ENCODE measurements around the gene PRR29.

Gene PRR29

DNA sequence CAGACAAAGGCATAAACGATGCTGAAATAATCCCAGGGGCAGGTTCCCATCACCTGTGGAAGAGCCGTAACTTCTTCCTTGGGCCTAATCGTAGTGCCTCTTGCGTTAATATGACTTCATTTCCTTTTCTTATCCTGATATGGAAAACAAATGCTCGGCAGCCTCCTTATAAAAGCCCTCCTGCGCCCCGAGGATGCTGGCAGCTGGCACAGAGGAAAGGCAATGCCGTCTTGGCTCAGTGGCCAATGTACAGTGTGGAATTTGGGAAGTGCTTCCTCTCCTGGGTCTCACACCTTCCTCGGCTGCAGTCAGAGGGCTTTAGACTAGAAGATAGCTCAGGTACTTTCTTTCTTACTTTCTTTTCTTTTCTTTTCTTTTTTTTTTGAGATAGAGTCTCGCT is 28.9 kb upstream of the PRR29 start:
- Histone ChIP-seq H3K27me3 (ENCODE audit: insufficient read depth, poor library complexity, severe bottlenecking) (no peaks in the 10 kb centered on the region), H3K4me3 (replicated peaks; ENCODE audit: insufficient read depth, low read length) (no peak overlapping the region), H3K27ac (replicated peaks) (no peak overlapping the region)
- DNase-seq (ENCODE audit: low read depth in 1 of 2, low spot score in 1 of 2), result no peak
- TF ChIP-seq POLR2AphosphoS5 (IDR thresholded peaks at IDR 0.05; ENCODE audit: low read depth) (no peak), GABPA (IDR thresholded peaks at IDR 0.05; ENCODE audit: low read depth) (no peak), SPI1 (IDR thresholded peaks at IDR 0.05; ENCODE audit: borderline replicate concordance, low read depth) (no peak)
- TF ChIP-seq, protein P1, sequence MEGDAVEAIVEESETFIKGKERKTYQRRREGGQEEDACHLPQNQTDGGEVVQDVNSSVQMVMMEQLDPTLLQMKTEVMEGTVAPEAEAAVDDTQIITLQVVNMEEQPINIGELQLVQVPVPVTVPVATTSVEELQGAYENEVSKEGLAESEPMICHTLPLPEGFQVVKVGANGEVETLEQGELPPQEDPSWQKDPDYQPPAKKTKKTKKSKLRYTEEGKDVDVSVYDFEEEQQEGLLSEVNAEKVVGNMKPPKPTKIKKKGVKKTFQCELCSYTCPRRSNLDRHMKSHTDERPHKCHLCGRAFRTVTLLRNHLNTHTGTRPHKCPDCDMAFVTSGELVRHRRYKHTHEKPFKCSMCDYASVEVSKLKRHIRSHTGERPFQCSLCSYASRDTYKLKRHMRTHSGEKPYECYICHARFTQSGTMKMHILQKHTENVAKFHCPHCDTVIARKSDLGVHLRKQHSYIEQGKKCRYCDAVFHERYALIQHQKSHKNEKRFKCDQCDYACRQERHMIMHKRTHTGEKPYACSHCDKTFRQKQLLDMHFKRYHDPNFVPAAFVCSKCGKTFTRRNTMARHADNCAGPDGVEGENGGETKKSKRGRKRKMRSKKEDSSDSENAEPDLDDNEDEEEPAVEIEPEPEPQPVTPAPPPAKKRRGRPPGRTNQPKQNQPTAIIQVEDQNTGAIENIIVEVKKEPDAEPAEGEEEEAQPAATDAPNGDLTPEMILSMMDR (IDR thresholded peaks at IDR 0.05; ENCODE audit: insufficient read depth, low read length), result no peak
- TF ChIP-seq, protein P2, sequence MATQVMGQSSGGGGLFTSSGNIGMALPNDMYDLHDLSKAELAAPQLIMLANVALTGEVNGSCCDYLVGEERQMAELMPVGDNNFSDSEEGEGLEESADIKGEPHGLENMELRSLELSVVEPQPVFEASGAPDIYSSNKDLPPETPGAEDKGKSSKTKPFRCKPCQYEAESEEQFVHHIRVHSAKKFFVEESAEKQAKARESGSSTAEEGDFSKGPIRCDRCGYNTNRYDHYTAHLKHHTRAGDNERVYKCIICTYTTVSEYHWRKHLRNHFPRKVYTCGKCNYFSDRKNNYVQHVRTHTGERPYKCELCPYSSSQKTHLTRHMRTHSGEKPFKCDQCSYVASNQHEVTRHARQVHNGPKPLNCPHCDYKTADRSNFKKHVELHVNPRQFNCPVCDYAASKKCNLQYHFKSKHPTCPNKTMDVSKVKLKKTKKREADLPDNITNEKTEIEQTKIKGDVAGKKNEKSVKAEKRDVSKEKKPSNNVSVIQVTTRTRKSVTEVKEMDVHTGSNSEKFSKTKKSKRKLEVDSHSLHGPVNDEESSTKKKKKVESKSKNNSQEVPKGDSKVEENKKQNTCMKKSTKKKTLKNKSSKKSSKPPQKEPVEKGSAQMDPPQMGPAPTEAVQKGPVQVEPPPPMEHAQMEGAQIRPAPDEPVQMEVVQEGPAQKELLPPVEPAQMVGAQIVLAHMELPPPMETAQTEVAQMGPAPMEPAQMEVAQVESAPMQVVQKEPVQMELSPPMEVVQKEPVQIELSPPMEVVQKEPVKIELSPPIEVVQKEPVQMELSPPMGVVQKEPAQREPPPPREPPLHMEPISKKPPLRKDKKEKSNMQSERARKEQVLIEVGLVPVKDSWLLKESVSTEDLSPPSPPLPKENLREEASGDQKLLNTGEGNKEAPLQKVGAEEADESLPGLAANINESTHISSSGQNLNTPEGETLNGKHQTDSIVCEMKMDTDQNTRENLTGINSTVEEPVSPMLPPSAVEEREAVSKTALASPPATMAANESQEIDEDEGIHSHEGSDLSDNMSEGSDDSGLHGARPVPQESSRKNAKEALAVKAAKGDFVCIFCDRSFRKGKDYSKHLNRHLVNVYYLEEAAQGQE (IDR thresholded peaks at IDR 0.05; ENCODE audit: insufficient replicate concordance, low read depth), result no peak

DNA sequence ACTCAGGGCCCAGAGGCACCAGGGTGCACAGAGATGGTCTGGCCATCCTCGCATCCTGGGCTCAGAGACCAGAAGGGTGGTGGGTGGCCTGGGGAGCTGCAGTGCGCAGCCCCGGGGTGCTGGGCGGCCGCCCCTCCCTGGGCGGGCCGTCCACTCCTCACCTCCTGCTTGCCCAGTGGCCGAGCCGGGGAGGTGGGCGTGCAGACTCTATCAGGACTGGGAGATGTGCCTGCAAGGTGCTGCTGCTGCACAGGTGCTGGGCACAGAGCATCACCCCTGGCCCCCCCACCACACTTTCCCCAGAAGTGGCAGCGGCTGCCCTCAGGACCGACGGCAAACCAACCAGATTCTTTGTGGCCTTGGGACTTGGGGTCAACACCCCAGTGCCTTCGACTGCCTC is 25.4 kb upstream of the PRR29 start, which contains the start of gene SCN4A:
Gene SCN4A, minus strand, starts transcription at position 123 of the 400 bp plus-strand sequence. Its CDS starts 77 bp downstream, at position 46.
- TF ChIP-seq GABPA (IDR thresholded peaks at IDR 0.05; ENCODE audit: low read depth) (no peak), POLR2AphosphoS5 (IDR thresholded peaks at IDR 0.05; ENCODE audit: low read depth) (no peak)
- DNase-seq (ENCODE audit: low read depth in 1 of 2, low spot score in 1 of 2), result no peak
- Histone ChIP-seq H3K27me3 (ENCODE audit: insufficient read depth, poor library complexity, severe bottlenecking) (no peaks in the 10 kb centered on the region), H3K4me3 (replicated peaks; ENCODE audit: insufficient read depth, low read length) (no peak within 1 kb of the TSS), H3K27ac (replicated peaks) (no peak within 1 kb of the TSS)

DNA sequence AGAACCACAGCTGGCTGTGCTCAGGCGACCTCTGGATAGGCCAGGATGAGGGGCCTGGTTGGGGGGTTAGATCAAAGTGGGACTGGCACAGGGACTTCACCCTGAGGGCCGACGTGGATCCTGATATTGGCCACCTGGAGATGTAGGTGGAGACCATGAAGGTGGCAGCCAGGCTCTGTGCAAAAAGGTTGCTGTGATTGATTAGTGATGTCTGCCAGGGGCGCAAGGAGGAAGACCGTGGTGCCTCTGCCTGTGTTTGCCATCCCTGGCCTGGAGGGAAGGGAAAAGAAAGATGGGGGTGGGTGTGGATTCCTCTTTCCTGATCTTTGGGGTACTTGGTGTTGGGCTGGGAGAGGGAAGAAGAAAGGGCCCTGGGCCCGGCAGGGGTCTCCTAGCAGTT is 24.9 kb upstream of the PRR29 start:
- TF ChIP-seq GABPA (IDR thresholded peaks at IDR 0.05; ENCODE audit: low read depth) (no peak), POLR2AphosphoS5 (IDR thresholded peaks at IDR 0.05; ENCODE audit: low read depth) (no peak), SPI1 (IDR thresholded peaks at IDR 0.05; ENCODE audit: borderline replicate concordance, low read depth) (no peak)
- TF ChIP-seq, protein P2 (IDR thresholded peaks at IDR 0.05; ENCODE audit: insufficient replicate concordance, low read depth), result no peak
- TF ChIP-seq, protein P1 (IDR thresholded peaks at IDR 0.05; ENCODE audit: insufficient read depth, low read length), result no peak
- no peak overlapping the region for H3K27ac ChIP-seq (replicated peaks)
- no peak overlapping the region for H3K4me3 ChIP-seq (replicated peaks; ENCODE audit: insufficient read depth, low read length)
- H3K27me3 ChIP-seq (ENCODE audit: insufficient read depth, poor library complexity, severe bottlenecking), result no peaks in the 10 kb centered on the region
- no peak for DNase-seq (ENCODE audit: low read depth in 1 of 2, low spot score in 1 of 2)

DNA sequence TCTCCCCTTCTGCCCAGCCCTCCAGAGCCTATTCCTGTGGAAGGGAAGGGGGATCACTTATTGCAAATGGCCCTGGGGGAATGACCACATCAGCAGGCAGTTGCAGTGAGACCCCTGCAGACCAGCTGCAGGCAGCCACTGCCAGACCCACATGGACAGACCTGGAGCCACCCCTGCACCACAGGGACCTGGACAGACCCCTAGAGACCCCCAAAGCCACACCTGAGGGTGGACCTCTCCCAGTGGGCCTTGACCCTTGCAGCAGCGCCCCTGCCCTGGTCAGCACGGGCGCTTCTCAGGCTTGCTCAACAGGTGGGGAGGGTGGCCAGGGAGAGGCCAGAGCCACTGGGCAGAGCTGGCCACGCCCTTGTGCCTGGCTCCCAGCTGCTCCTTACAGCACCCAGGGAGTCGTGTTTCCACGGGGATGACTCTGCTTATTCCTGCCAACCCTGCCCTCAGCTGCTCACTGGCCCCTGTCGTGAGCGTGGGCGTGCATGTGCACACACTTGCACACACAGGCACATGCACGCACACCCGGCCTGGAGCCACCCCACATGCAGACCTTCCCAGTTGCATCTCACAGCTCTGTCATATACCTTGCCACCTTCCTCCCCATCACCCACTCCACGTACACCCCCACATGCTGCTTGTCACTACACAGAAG is 24.1 kb upstream of the PRR29 start:
- no peaks in the 10 kb centered on the region for H3K27me3 ChIP-seq (ENCODE audit: insufficient read depth, poor library complexity, severe bottlenecking)
- DNase-seq (ENCODE audit: low read depth in 1 of 2, low spot score in 1 of 2), result no peak
- no peak overlapping the region for H3K4me3 ChIP-seq (replicated peaks; ENCODE audit: insufficient read depth, low read length)
- H3K27ac ChIP-seq (replicated peaks), result no peak overlapping the region
- TF ChIP-seq SPI1 (IDR thresholded peaks at IDR 0.05; ENCODE audit: borderline replicate concordance, low read depth) (no peak), GABPA (IDR thresholded peaks at IDR 0.05; ENCODE audit: low read depth) (no peak), POLR2AphosphoS5 (IDR thresholded peaks at IDR 0.05; ENCODE audit: low read depth) (no peak)
- TF ChIP-seq, protein P1 (IDR thresholded peaks at IDR 0.05; ENCODE audit: insufficient read depth, low read length), result no peak
- TF ChIP-seq, protein P2 (IDR thresholded peaks at IDR 0.05; ENCODE audit: insufficient replicate concordance, low read depth), result no peak

All from HL-60 (cell line).